Activated CD4-positive, CD25-positive, alpha-beta regulatory T cell treated with anti-CD3 and anti-CD28 coated beads, Interleukin-2, amount 50 U/mL, for 16 hours (primary cell): ENCODE data around the gene NSG1.
"Not testable (repeated sequence)": the region's sequence is repeated elsewhere in the genome, so short reads cannot be mapped to it uniquely, and the experiment has no call there.

Source experiments
- DNase-seq: peaks from one replicate; pipeline ENCODE4 v3.0.0-alpha.2; 2020; ENCODE audit warnings: low read depth, low spot score

Gene NSG1

GRCh38 chr4:4386736-4387392 is at the start of gene NSG1:
Gene NSG1, plus strand, starts transcription at chr4:4387102. Its CDS starts 528 bp downstream, at chr4:4387630.
- no peak for DNase-seq

GRCh38 chr4:4338210-4339001 is 48.5 kb upstream of the NSG1 start:
- no peak for DNase-seq

- no peak for DNase-seq
These were observed 47.3 kb upstream of the NSG1 start for GRCh38 chr4:4339504-4340085.

- no peak for DNase-seq
These were observed 44.8 kb upstream of the NSG1 start for GRCh38 chr4:4341861-4342650.

GRCh38 chr4:4343038-4343437 is 43.9 kb upstream of the NSG1 start:
- DNase-seq: no peak

- DNase-seq: no peak
These were observed 41.9 kb upstream of the NSG1 start for GRCh38 chr4:4344915-4345527.

GRCh38 chr4:4347585-4347984 is 39.3 kb upstream of the NSG1 start:
- DNase-seq: no peak

GRCh38 chr4:4348585-4348984 is 38.3 kb upstream of the NSG1 start:
- DNase-seq: not testable (repeated sequence)

GRCh38 chr4:4349867-4350266 is 37.0 kb upstream of the NSG1 start:
- no peak for DNase-seq

GRCh38 chr4:4350909-4351308 is 36.0 kb upstream of the NSG1 start:
- DNase-seq: no peak

- DNase-seq: no peak
These were observed 31.6 kb upstream of the NSG1 start for GRCh38 chr4:4355302-4355701.

GRCh38 chr4:4356106-4357041 is 30.5 kb upstream of the NSG1 start:
- no peak for DNase-seq

- DNase-seq: no peak
These were observed 28.6 kb upstream of the NSG1 start for GRCh38 chr4:4358093-4358854.

- no peak for DNase-seq
These were observed 25.0 kb upstream of the NSG1 start for GRCh38 chr4:4361883-4362282.

- DNase-seq: no peak
These were observed 23.8 kb upstream of the NSG1 start for GRCh38 chr4:4362991-4363697.

- no peak for DNase-seq
These were observed 22.8 kb upstream of the NSG1 start for GRCh38 chr4:4364061-4364460.

GRCh38 chr4:4364486-4365208 is 22.3 kb upstream of the NSG1 start:
- DNase-seq: no peak

GRCh38 chr4:4368809-4369580 is 17.9 kb upstream of the NSG1 start:
- no peak for DNase-seq
